ENCODE results near the gene MPG.

MPG gene

GRCh38 chr16:61879-62281 lies 16.1 kb upstream of the MPG start:
- Histone ChIP-seq H3K9ac (ENCODE audit: low read depth, low read length) (no peak overlapping the region), H3K4me1 (ENCODE audit: control insufficient read depth, insufficient read depth, low read length) (no peaks in the 10 kb centered on the region), H3K27me3 (ENCODE audit: control insufficient read depth, insufficient read depth, low read length) (no peaks in the 10 kb centered on the region), H3K36me3 (ENCODE audit: control insufficient read depth, insufficient read depth, low read length) (peaks cover 64% of the 10 kb centered on the region), H3K9me3 (ENCODE audit: control insufficient read depth, insufficient read depth, low read length) (no peaks in the 10 kb centered on the region), H3K27ac (ENCODE audit: low read depth, low read length) (no peak overlapping the region), H3K4me3 (ENCODE audit: low read depth, low read length) (no peak overlapping the region)

- no peak overlapping the region for H3K4me3 ChIP-seq (ENCODE audit: low read depth, low read length)
- no peaks in the 10 kb centered on the region for H3K27me3 ChIP-seq (ENCODE audit: control insufficient read depth, insufficient read depth, low read length)
- H3K27ac ChIP-seq (ENCODE audit: low read depth, low read length) = no peak overlapping the region
- no peak overlapping the region for H3K9ac ChIP-seq (ENCODE audit: low read depth, low read length)
- no peaks in the 10 kb centered on the region for H3K9me3 ChIP-seq (ENCODE audit: control insufficient read depth, insufficient read depth, low read length)
- no peaks in the 10 kb centered on the region for H3K4me1 ChIP-seq (ENCODE audit: control insufficient read depth, insufficient read depth, low read length)
- peaks cover 58% of the 10 kb centered on the region for H3K36me3 ChIP-seq (ENCODE audit: control insufficient read depth, insufficient read depth, low read length)
Measured at GRCh38 chr16:62283-62967, 15.6 kb upstream of the MPG start.

GRCh38 chr16:62968-63391 lies 15.0 kb upstream of the MPG start:
- no peak overlapping the region for H3K4me3 ChIP-seq (ENCODE audit: low read depth, low read length)
- H3K9ac ChIP-seq (ENCODE audit: low read depth, low read length) = no peak overlapping the region
- H3K36me3 ChIP-seq (ENCODE audit: control insufficient read depth, insufficient read depth, low read length) = peaks cover 53% of the 10 kb centered on the region
- no peaks in the 10 kb centered on the region for H3K9me3 ChIP-seq (ENCODE audit: control insufficient read depth, insufficient read depth, low read length)
- no peaks in the 10 kb centered on the region for H3K27me3 ChIP-seq (ENCODE audit: control insufficient read depth, insufficient read depth, low read length)
- H3K27ac ChIP-seq (ENCODE audit: low read depth, low read length) = no peak overlapping the region
- H3K4me1 ChIP-seq (ENCODE audit: control insufficient read depth, insufficient read depth, low read length) = no peaks in the 10 kb centered on the region

GRCh38 chr16:63466-63865 lies 14.6 kb upstream of the MPG start:
- H3K4me1 ChIP-seq (ENCODE audit: control insufficient read depth, insufficient read depth, low read length) = no peaks in the 10 kb centered on the region
- peaks cover 48% of the 10 kb centered on the region for H3K36me3 ChIP-seq (ENCODE audit: control insufficient read depth, insufficient read depth, low read length)
- no peak overlapping the region for H3K27ac ChIP-seq (ENCODE audit: low read depth, low read length)
- no peaks in the 10 kb centered on the region for H3K9me3 ChIP-seq (ENCODE audit: control insufficient read depth, insufficient read depth, low read length)
- H3K4me3 ChIP-seq (ENCODE audit: low read depth, low read length) = no peak overlapping the region
- H3K9ac ChIP-seq (ENCODE audit: low read depth, low read length) = no peak overlapping the region
- H3K27me3 ChIP-seq (ENCODE audit: control insufficient read depth, insufficient read depth, low read length) = no peaks in the 10 kb centered on the region

GRCh38 chr16:63998-64913 lies 13.8 kb upstream of the MPG start:
- no peak overlapping the region for H3K4me3 ChIP-seq (ENCODE audit: low read depth, low read length)
- H3K4me1 ChIP-seq (ENCODE audit: control insufficient read depth, insufficient read depth, low read length) = no peaks in the 10 kb centered on the region
- no peak overlapping the region for H3K27ac ChIP-seq (ENCODE audit: low read depth, low read length)
- no peaks in the 10 kb centered on the region for H3K9me3 ChIP-seq (ENCODE audit: control insufficient read depth, insufficient read depth, low read length)
- H3K36me3 ChIP-seq (ENCODE audit: control insufficient read depth, insufficient read depth, low read length) = peaks cover 40% of the 10 kb centered on the region
- no peak overlapping the region for H3K9ac ChIP-seq (ENCODE audit: low read depth, low read length)
- no peaks in the 10 kb centered on the region for H3K27me3 ChIP-seq (ENCODE audit: control insufficient read depth, insufficient read depth, low read length)

- no peaks in the 10 kb centered on the region for H3K9me3 ChIP-seq (ENCODE audit: control insufficient read depth, insufficient read depth, low read length)
- H3K27ac ChIP-seq (ENCODE audit: low read depth, low read length) = no peak overlapping the region
- H3K27me3 ChIP-seq (ENCODE audit: control insufficient read depth, insufficient read depth, low read length) = no peaks in the 10 kb centered on the region
- no peaks in the 10 kb centered on the region for H3K4me1 ChIP-seq (ENCODE audit: control insufficient read depth, insufficient read depth, low read length)
- H3K9ac ChIP-seq (ENCODE audit: low read depth, low read length) = no peak overlapping the region
- H3K4me3 ChIP-seq (ENCODE audit: low read depth, low read length) = no peak overlapping the region
- H3K36me3 ChIP-seq (ENCODE audit: control insufficient read depth, insufficient read depth, low read length) = peaks cover 34% of the 10 kb centered on the region
Measured at GRCh38 chr16:64914-65255, 13.1 kb upstream of the MPG start.

GRCh38 chr16:65745-66144 lies 12.3 kb upstream of the MPG start:
- Histone ChIP-seq H3K4me3 (ENCODE audit: low read depth, low read length) (no peak overlapping the region), H3K36me3 (ENCODE audit: control insufficient read depth, insufficient read depth, low read length) (peaks cover 27% of the 10 kb centered on the region), H3K9ac (ENCODE audit: low read depth, low read length) (no peak overlapping the region), H3K9me3 (ENCODE audit: control insufficient read depth, insufficient read depth, low read length) (no peaks in the 10 kb centered on the region), H3K27me3 (ENCODE audit: control insufficient read depth, insufficient read depth, low read length) (no peaks in the 10 kb centered on the region), H3K27ac (ENCODE audit: low read depth, low read length) (no peak overlapping the region), H3K4me1 (ENCODE audit: control insufficient read depth, insufficient read depth, low read length) (0 out of 2 replicates have a peak, but pooled peaks cover under 1% of the 10 kb centered on the region)

- Histone ChIP-seq H3K4me3 (ENCODE audit: low read depth, low read length) (no peak overlapping the region), H3K36me3 (ENCODE audit: control insufficient read depth, insufficient read depth, low read length) (peaks cover 24% of the 10 kb centered on the region), H3K27ac (ENCODE audit: low read depth, low read length) (no peak overlapping the region), H3K4me1 (ENCODE audit: control insufficient read depth, insufficient read depth, low read length) (peaks cover 6% of the 10 kb centered on the region; the same call in 1 of the 2 replicates), H3K27me3 (ENCODE audit: control insufficient read depth, insufficient read depth, low read length) (no peaks in the 10 kb centered on the region), H3K9ac (ENCODE audit: low read depth, low read length) (no peak overlapping the region), H3K9me3 (ENCODE audit: control insufficient read depth, insufficient read depth, low read length) (no peaks in the 10 kb centered on the region)
Measured at GRCh38 chr16:66309-67182, 11.5 kb upstream of the MPG start.

GRCh38 chr16:67183-67791 lies 10.7 kb upstream of the MPG start:
- H3K4me3 ChIP-seq (ENCODE audit: low read depth, low read length) = no peak overlapping the region
- H3K27ac ChIP-seq (ENCODE audit: low read depth, low read length) = no peak overlapping the region
- H3K4me1 ChIP-seq (ENCODE audit: control insufficient read depth, insufficient read depth, low read length) = peaks cover 6% of the 10 kb centered on the region; the same call in 1 of the 2 replicates
- no peaks in the 10 kb centered on the region for H3K27me3 ChIP-seq (ENCODE audit: control insufficient read depth, insufficient read depth, low read length)
- peaks cover 21% of the 10 kb centered on the region for H3K36me3 ChIP-seq (ENCODE audit: control insufficient read depth, insufficient read depth, low read length)
- no peaks in the 10 kb centered on the region for H3K9me3 ChIP-seq (ENCODE audit: control insufficient read depth, insufficient read depth, low read length)
- H3K9ac ChIP-seq (ENCODE audit: low read depth, low read length) = no peak overlapping the region

- H3K36me3 ChIP-seq (ENCODE audit: control insufficient read depth, insufficient read depth, low read length) = peaks cover 15% of the 10 kb centered on the region
- H3K9me3 ChIP-seq (ENCODE audit: control insufficient read depth, insufficient read depth, low read length) = no peaks in the 10 kb centered on the region
- H3K4me1 ChIP-seq (ENCODE audit: control insufficient read depth, insufficient read depth, low read length) = peaks cover 11% of the 10 kb centered on the region
- no peaks in the 10 kb centered on the region for H3K27me3 ChIP-seq (ENCODE audit: control insufficient read depth, insufficient read depth, low read length)
- no peak overlapping the region for H3K27ac ChIP-seq (ENCODE audit: low read depth, low read length)
- H3K9ac ChIP-seq (ENCODE audit: low read depth, low read length) = no peak overlapping the region
- H3K4me3 ChIP-seq (ENCODE audit: low read depth, low read length) = no peak overlapping the region
Measured at GRCh38 chr16:67884-68789, 9.9 kb upstream of the MPG start.
